Stimulated activated naive B cell treated with anti-CD40 and anti-IgM and Interleukin-4, amounts not matched to agents 10 μg/mL and 1 μg/mL and 100 μg/mL, for 72 hours (primary cell): Measurements from ENCODE around the gene HRH4.

Source experiments
- ATAC-seq, 2 donors: fragments of 150-1000 bp; cut with Tn5 transposase; replicated peaks; 2 replicates each; pipeline ENCODE4 v1.10.0; 2021; ENCODE audit warnings: moderate library complexity in 1 of 2
- DNase-seq: peaks from one replicate; pipeline ENCODE4 v3.0.0; 2021
- H3K27ac Mint-ChIP-seq: one replicate; pipeline ENCODE4 v1.8.0; 2022; ENCODE audit warnings: mild to moderate bottlenecking, mixed read lengths
- H3K27me3 Mint-ChIP-seq, 2 donors: one replicate each; pipeline ENCODE4 v1.8.0; 2022; ENCODE audit warnings: mixed read lengths in 2 of 2
- H3K36me3 Mint-ChIP-seq, 2 donors: one replicate each; pipeline ENCODE4 v1.8.0; 2022; ENCODE audit warnings: mixed read lengths in 2 of 2, mild to moderate bottlenecking in 1 of 2
- H3K4me1 Mint-ChIP-seq, 2 donors: one replicate each; pipeline ENCODE4 v1.8.0; 2022; ENCODE audit warnings: mixed read lengths in 2 of 2, mild to moderate bottlenecking in 1 of 2
- H3K4me3 Mint-ChIP-seq, 2 donors: one replicate each; pipeline ENCODE4 v1.8.0; 2022; ENCODE audit warnings: mild to moderate bottlenecking in 2 of 2, mixed read lengths in 2 of 2, moderate library complexity in 1 of 2
- H3K9me3 Mint-ChIP-seq, 2 donors: one replicate each; pipeline ENCODE4 v1.8.0; 2022; ENCODE audit warnings: mixed read lengths in 2 of 2, mild to moderate bottlenecking in 1 of 2

Gene HRH4

DNA sequence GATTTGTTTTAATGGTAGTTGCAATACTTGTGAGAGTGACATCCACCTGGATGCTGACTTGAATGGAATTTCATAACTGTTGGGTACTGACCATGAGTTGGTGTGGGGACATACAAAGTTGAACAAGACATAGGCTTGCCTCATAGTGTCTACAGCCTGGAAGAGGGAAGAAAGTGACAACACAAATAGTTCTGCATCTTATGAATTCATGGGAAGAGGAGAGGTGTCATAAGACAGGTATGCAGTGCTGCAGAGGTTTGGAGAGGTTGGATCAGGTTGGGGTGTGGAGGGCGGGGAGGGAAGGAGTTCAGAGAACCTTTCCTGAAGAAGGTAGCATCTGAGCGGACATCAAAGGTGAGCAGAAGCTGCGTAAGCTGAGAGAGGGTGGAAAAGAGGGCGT is 44.0 kb downstream of the HRH4 start:
- H3K27ac Mint-ChIP-seq = no peak overlapping the region
- no peak overlapping the region for H3K4me3 Mint-ChIP-seq
- H3K27me3 Mint-ChIP-seq = peaks cover 4 to 12% of the 10 kb centered on the region in 2 donors
- ATAC-seq = no peak
- peaks cover 0 to 2% of the 10 kb centered on the region in 2 donors for H3K4me1 Mint-ChIP-seq
- DNase-seq = no peak
- H3K9me3 Mint-ChIP-seq = peaks cover 0 to 2% of the 10 kb centered on the region in 2 donors
- no peaks in the 10 kb centered on the region for H3K36me3 Mint-ChIP-seq

DNA sequence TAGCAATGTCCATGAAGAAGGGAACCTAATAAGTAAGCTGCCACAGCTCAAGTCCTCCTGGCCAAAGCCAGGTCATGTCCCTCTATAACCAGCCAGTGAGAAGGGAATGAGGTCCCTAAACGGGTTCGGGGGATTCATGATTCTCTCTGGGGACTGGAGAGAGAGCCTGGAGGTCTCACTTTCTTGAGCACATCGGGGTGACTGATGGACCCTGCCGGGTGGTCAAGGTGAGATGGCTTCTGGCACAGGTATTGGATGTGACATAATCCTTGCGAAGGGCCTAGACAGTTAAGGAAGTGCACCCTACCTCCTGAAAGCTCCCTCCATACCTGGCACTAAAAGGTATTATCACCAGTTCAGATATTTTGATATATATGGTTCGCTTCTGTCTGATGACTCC is 45.7 kb downstream of the HRH4 start:
- Mint-ChIP-seq H3K27ac (no peak overlapping the region), H3K4me3 (no peak overlapping the region), H3K4me1 (no peaks in the 10 kb centered on the region), H3K36me3 (no peaks in the 10 kb centered on the region), H3K27me3 (peaks cover 4 to 10% of the 10 kb centered on the region in 2 donors), H3K9me3 (peaks cover 0 to 2% of the 10 kb centered on the region in 2 donors)
- no peak for DNase-seq
- ATAC-seq = no peak

DNA sequence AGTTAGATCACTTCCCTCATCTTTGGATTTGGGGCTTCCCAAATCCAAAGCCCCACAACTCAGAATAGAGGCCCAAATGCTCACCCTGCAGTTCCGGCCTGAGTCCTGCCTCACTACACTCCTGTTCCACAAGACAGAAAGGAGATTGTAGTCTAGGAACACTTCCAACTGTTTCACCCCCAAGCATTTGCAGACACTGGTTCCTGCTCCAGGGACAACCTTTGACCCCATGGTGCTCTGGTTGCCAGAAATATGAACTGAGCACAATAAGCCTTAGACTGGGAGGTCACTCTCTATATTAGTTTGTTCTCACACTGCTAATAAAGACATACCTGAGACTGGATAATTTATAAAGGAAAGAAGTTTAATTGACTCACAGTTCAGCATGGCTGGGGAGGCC is 49.0 kb downstream of the HRH4 start:
- DNase-seq = no peak
- Mint-ChIP-seq H3K36me3 (no peaks in the 10 kb centered on the region), H3K27me3 (peaks cover 1 to 6% of the 10 kb centered on the region in 2 donors), H3K4me3 (no peak overlapping the region), H3K4me1 (no peaks in the 10 kb centered on the region), H3K27ac (no peak overlapping the region), H3K9me3 (peaks cover 2 to 3% of the 10 kb centered on the region in 2 donors)
- ATAC-seq = no peak

DNA sequence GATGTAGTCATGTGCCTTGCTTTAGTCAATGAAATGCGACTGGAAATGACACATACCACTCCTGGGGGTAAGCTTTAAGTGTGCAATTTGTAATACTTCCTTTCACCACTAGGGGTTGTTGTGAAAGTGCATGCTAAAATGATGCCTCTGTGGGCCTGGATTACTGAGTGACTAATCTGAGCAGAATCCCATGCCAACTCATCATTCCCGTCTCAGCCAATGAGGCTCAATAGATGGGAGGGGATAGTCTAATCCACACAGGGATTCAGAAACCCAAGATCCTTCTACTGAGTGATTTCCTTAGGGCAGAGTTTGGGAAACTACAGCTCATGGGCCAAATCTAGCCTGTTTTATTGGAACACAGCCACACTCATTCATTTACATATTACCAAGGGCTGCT is 54.0 kb downstream of the HRH4 start:
- H3K4me3 Mint-ChIP-seq = no peak overlapping the region

DNA sequence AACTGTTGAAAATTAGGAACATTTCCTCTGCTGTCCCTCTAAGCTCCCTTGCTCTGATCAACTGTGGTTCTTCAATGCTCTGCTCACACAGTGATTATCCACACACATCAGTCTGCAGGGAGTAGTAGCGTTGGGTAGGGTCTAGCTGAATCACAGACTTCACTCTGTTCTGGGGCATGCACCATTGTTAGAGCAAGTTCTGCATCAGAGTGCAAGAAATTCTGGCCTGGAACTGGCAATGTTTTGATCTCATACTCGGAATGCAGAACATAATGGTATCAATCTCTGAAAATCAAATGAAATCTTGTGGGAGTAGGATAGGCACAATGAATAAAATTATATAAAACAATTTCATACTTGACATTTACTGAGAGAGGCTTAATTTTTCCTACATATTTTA is 55.3 kb downstream of the HRH4 start:
- Mint-ChIP-seq H3K27ac (no peak overlapping the region), H3K36me3 (no peaks in the 10 kb centered on the region), H3K4me3 (no peak overlapping the region), H3K9me3 (peaks cover 0 to 3% of the 10 kb centered on the region in 2 donors), H3K27me3 (no peaks in the 10 kb centered on the region), H3K4me1 (no peaks in the 10 kb centered on the region)
- DNase-seq (no peak), ATAC-seq (no peak)

More for the DNA sequence above, 54.0 kb downstream of the HRH4 start:
- Mint-ChIP-seq H3K27ac (no peak overlapping the region), H3K9me3 (peaks cover 0 to 3% of the 10 kb centered on the region in 2 donors), H3K36me3 (no peaks in the 10 kb centered on the region), H3K27me3 (no peaks in the 10 kb centered on the region), H3K4me1 (no peaks in the 10 kb centered on the region)
- DNase-seq (no peak), ATAC-seq (peak; percentile 84 to 86)

DNA sequence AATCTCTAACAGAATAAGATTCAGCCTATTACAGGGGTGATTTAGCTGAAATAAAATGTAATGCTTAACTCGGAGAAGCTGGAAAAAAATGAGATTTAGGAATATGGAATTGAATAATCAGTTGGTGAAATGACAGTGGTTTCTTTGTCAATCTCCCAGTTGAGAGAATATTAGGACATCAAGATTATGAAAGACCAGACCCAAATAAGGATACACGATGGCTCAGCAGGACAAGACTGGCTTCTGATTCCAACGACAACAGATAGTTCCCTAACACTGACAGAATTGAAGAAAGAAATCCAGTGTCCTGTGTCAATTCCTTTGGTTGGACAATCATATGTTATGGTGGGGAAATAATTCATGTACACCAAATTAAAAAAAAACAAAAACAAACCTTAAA is 55.8 kb downstream of the HRH4 start:
- H3K4me1 Mint-ChIP-seq = no peaks in the 10 kb centered on the region
- DNase-seq (no peak), ATAC-seq (no peak)
- no peak overlapping the region for H3K4me3 Mint-ChIP-seq
- H3K27ac Mint-ChIP-seq = no peak overlapping the region
- H3K27me3 Mint-ChIP-seq = no peaks in the 10 kb centered on the region
- H3K9me3 Mint-ChIP-seq = peaks cover 0 to 3% of the 10 kb centered on the region in 2 donors
- H3K36me3 Mint-ChIP-seq = no peaks in the 10 kb centered on the region

DNA sequence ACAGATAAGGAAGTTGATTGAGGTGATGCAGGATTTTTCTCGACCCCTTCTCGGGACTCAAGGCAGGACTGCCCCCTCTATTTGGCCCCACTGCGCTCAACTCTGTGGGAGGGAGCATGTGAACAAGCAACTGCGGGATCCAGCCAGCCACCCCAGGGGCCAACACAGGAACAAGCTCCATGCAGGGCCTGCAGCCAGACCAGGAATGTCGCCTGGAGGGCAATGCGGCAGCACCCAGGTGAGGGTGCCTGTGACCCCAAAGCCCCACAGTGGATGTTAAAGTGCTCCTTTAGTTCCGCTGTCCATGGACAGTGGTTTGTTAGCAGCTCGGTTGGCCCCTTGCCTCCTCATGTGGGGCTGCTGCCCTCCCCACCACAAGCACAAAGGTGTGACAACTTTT is 57.1 kb downstream of the HRH4 start:
- Mint-ChIP-seq H3K27me3 (no peaks in the 10 kb centered on the region), H3K36me3 (no peaks in the 10 kb centered on the region), H3K4me3 (no peak overlapping the region), H3K27ac (no peak overlapping the region), H3K4me1 (no peaks in the 10 kb centered on the region), H3K9me3 (peaks cover 0 to 3% of the 10 kb centered on the region in 2 donors)
- DNase-seq (no peak), ATAC-seq (no peak)

DNA sequence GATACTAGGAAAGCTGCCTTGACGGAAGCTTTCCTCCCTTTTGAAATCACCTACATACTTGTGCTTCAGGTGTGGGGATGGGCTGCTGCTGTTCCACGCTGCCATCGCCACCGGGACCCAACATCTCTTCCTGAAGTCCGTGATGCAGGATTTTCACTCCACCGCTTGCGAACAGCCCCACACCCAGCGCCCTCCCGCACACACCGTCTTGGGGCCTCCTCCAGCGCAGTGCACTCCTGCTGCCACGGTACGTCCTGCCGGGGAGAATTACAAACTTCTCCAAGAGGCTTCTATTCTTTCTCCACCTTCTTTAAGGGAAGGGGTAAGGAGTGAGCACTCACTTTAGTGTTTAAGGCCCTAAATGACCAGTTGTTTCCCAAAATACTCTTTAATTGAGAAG is 58.2 kb downstream of the HRH4 start:
- no peak for ATAC-seq
- Mint-ChIP-seq H3K9me3 (peaks cover 0 to 3% of the 10 kb centered on the region in 2 donors), H3K4me1 (no peaks in the 10 kb centered on the region)

More for the DNA sequence above, 58.2 kb downstream of the HRH4 start:
- no peaks in the 10 kb centered on the region for H3K27me3 Mint-ChIP-seq
- no peaks in the 10 kb centered on the region for H3K36me3 Mint-ChIP-seq
- no peak for DNase-seq
- no peak overlapping the region for H3K27ac Mint-ChIP-seq
- H3K4me3 Mint-ChIP-seq = no peak overlapping the region
